Stomach (tissue), 4 donors: ENCODE results near the gene CAPN14.

Experiments used
- EP300 ChIP-seq: sonication (generic); formaldehyde crosslinking; IDR thresholded peaks from one replicate; pipeline ENCODE4 v1.6.1; 2017; ENCODE audit warnings: antibody characterized with exemption
- POLR2AphosphoS5 ChIP-seq, 3 donors: sonication (generic); formaldehyde crosslinking; IDR thresholded peaks; one replicate each; pipeline ENCODE4 v1.6.1; 2016; ENCODE audit warnings: antibody characterized with exemption in 3 of 3
- TF ChIP-seq, protein P1 (sequence below), 7 experiments: fragments of 450-650 bp in 4 of 7; fragments of 200-600 bp in 3 of 7; sonication (generic) in 3 of 7; IDR thresholded peaks; one replicate each; pipeline ENCODE4 v1.5.1; 2016 to 2019; ENCODE audit warnings: antibody characterized with exemption in 7 of 7, control low read depth in 2 of 7, mild to moderate bottlenecking in 1 of 7

DNA sequence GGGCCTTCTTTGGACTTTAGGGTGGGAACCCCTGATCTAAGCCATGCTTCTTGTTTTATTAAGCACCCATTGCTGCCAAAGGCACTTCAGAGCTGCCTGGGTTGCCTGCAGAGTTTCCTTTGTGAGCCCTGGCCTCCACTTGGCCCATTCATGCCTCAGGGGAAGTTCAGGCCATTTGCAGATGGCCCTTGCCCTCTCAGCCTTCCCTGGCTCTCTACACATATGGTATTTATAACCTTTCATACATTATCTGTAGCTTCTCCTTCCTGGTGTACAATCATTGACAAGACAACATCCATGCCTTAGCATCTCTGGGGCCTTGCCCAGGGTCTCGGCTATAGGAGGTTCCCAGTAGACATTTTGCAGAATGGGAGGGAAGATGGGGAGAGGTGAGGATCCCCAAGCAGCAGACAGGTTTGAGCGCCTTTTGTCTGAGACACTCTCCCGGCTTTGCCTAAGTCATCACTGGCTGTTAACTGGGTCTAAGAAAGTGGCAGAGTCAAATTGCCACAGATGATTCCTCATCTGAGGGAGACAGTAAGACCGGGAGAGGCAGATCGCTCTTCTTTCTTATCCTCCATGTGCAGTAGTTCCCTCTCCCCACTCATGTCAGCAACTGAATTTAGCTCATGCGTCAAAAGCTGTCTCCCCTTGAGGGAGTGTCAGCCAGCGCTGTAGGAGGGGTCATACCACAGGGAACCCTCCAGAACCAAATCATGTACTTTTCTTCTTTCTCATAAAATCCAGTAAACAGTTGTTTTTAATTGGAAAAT lies 19.3 kb upstream of the CAPN14 start:
- TF ChIP-seq POLR2AphosphoS5 (IDR thresholded peaks at IDR 0.05) (no peak), EP300 (no peak)
- TF ChIP-seq, protein P1, sequence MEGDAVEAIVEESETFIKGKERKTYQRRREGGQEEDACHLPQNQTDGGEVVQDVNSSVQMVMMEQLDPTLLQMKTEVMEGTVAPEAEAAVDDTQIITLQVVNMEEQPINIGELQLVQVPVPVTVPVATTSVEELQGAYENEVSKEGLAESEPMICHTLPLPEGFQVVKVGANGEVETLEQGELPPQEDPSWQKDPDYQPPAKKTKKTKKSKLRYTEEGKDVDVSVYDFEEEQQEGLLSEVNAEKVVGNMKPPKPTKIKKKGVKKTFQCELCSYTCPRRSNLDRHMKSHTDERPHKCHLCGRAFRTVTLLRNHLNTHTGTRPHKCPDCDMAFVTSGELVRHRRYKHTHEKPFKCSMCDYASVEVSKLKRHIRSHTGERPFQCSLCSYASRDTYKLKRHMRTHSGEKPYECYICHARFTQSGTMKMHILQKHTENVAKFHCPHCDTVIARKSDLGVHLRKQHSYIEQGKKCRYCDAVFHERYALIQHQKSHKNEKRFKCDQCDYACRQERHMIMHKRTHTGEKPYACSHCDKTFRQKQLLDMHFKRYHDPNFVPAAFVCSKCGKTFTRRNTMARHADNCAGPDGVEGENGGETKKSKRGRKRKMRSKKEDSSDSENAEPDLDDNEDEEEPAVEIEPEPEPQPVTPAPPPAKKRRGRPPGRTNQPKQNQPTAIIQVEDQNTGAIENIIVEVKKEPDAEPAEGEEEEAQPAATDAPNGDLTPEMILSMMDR (IDR thresholded peaks at IDR 0.05): no peak
